Right atrium auricular region (tissue), 2 donors: Measurements from ENCODE around the gene ZNF91. TPM values are rescaled to one million over a fixed set of nuclear protein-coding genes. Genes with fewer than 3 reads are reported as not detected.
"Not testable (repeated sequence)": the region's sequence is repeated elsewhere in the genome, so short reads cannot be mapped to it uniquely, and the experiment has no call there.

ENCODE experiments used
- DNase-seq: peaks from one replicate; pipeline ENCODE4 v3.0.0-alpha.2; 2019; ENCODE audit warnings: low spot score
- H3K27ac ChIP-seq, 2 donors: fragments of 200-600 bp; sonication (generic); 1 replicate in 1 of 2; 2 replicates in 1 of 2; pipeline ENCODE4 v1.5.1; 2016 to 2019
- H3K27me3 ChIP-seq, 2 donors: fragments of 200-600 bp; sonication (generic); one replicate each; pipeline versions ENCODE4 v1.5.1 to v1.6.0; 2017 to 2019
- H3K36me3 ChIP-seq: fragments of 200-600 bp; sonication (generic); one replicate; pipeline ENCODE4 v1.5.1; 2016
- H3K4me1 ChIP-seq, 2 donors: fragments of 200-600 bp; sonication (generic); one replicate each; pipeline versions ENCODE4 v1.5.1 to v1.6.0; 2017 to 2019
- H3K4me3 ChIP-seq, 2 donors: fragments of 200-600 bp; sonication (generic); 1 replicate in 1 of 2; 2 replicates in 1 of 2; pipeline ENCODE4 v1.5.1; 2017 to 2019; ENCODE audit warnings: mild to moderate bottlenecking in 1 of 2, moderate library complexity in 1 of 2
- H3K9me3 ChIP-seq, 2 donors: fragments of 200-600 bp; sonication (generic); one replicate each; pipeline ENCODE4 v1.5.1; 2019
- CTCF ChIP-seq, 2 donors: fragments of 200-600 bp; sonication (generic); IDR thresholded peaks; one replicate each; pipeline ENCODE4 v1.5.1; 2019; ENCODE audit warnings: antibody characterized with exemption in 2 of 2
- total RNA-seq, 2 donors: library from RNA; depleted of rRNA; stranded (reverse); fragments of >200 nt; gene quantifications; one replicate each; pipeline ENCODE4 v1.1.0, GENCODE V29; 2016

The ZNF91 gene
- total RNA-seq, 2 donors from 2014 or later = 101 TPM

DNA sequence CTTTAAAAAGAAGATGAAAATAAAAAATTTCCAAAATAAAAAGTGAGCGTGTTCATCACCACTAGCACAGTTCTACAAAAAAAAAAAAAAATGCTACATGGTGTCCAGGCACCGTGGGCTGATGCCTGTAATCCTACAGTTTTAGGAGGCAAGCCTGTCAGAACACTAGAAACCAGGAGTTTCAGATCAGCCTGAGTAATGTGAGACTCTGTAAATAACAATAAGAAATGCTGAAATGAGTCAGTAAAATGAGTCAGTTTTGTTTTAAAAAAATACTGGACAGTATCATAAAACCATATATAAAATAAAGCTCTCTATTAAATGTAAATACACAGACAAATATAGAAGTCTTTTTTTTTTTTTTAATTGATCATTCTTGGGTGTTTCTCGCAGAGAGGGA is 30.0 kb downstream of the ZNF91 start:
- no peak for TF ChIP-seq CTCF (IDR thresholded peaks at IDR 0.05)
- no peak overlapping the region for H3K27ac ChIP-seq
- H3K4me1 ChIP-seq = no peaks in the 10 kb centered on the region
- peaks cover 21 to 91% of the 10 kb centered on the region in 2 donors for H3K9me3 ChIP-seq
- no peak for DNase-seq
- H3K27me3 ChIP-seq = no peaks in the 10 kb centered on the region
- H3K36me3 ChIP-seq = peaks cover 64% of the 10 kb centered on the region
- H3K4me3 ChIP-seq = no peak overlapping the region

DNA sequence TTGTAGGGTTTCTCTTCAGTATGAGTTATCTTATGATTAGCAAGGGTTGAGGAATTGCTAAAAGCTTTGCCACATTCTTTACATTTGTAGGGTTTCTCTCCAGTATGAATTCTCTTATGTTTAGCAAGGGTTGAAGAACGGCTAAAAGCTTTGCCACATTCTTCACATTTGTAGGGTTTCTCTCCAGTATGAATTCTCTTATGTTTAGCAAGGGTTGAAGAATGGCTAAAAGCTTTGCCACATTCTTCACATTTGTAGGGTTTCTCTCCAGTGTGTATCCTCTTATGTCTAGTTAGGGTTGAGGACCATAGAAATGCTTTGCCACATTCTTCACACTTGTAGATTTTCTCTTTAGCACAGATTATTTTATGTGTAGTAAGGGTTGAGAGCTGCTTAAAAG is 33.4 kb downstream of the ZNF91 start:
- DNase-seq, H3K4me1 ChIP-seq, H3K27ac ChIP-seq, H3K4me3 ChIP-seq, H3K27me3 ChIP-seq: not testable (repeated sequence)
- peaks cover 42% of the 10 kb centered on the region for H3K36me3 ChIP-seq
- peaks cover 35 to 97% of the 10 kb centered on the region in 2 donors for H3K9me3 ChIP-seq

DNA sequence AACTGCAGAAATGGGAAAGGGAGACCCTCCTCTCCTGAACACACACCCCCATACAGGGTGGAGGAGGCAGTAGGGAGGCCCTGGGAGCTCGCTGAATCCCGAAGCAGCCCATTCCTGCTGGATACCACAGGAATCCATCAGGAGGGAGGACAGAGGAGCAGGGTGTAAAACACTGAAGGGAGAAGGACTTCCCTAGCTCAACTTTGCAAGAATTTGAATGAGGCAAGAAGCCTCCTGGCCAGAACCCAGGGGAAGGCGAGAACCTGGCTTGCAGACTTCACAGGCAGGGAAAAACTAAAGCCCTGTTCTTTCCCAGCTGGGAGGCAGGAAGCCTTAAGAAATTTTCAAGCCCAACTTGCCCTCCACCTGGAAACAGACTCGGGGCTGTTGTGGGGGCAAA is 43.5 kb downstream of the ZNF91 start:
- peaks cover 25% of the 10 kb centered on the region for H3K36me3 ChIP-seq

DNA sequence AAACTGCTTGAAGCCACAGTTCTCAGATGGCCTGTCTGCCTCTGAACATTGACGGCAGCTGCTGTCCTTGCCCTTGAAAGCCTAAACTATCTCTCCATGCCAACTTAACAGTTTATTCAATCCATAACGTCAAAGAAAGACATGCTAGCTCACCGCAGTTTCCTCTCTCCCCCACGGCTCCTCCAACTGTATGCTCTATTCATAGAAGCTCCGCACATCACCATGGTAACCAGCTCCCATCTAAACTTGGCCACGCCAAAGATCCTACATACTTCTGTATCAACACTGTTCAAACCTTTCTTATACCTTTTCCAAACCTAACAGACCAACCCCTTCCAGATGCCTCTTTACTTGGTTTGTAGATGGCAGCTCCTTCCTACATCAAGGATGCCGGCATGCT is 48.6 kb downstream of the ZNF91 start:
- Histone ChIP-seq H3K27me3 (no peaks in the 10 kb centered on the region), H3K9me3 (peaks cover 16 to 79% of the 10 kb centered on the region in 2 donors), H3K36me3 (peaks cover 20% of the 10 kb centered on the region), H3K4me3 (no peak overlapping the region), H3K27ac (no peak overlapping the region), H3K4me1 (no peaks in the 10 kb centered on the region)
- TF ChIP-seq CTCF (IDR thresholded peaks at IDR 0.05) = no peak
- no peak for DNase-seq

More for the DNA sequence above, 43.5 kb downstream of the ZNF91 start:
- no peak for DNase-seq
- Histone ChIP-seq H3K9me3 (peaks cover 22 to 100% of the 10 kb centered on the region in 2 donors), H3K27ac (no peak overlapping the region), H3K4me1 (no peaks in the 10 kb centered on the region), H3K4me3 (no peak overlapping the region), H3K27me3 (no peaks in the 10 kb centered on the region)
- TF ChIP-seq CTCF (IDR thresholded peaks at IDR 0.05) = no peak

- H3K9me3 ChIP-seq = peaks cover 16 to 74% of the 10 kb centered on the region in 2 donors
These were observed 49.4 kb downstream of the ZNF91 start for GRCh38 chr19:23345838-23346237.

DNA sequence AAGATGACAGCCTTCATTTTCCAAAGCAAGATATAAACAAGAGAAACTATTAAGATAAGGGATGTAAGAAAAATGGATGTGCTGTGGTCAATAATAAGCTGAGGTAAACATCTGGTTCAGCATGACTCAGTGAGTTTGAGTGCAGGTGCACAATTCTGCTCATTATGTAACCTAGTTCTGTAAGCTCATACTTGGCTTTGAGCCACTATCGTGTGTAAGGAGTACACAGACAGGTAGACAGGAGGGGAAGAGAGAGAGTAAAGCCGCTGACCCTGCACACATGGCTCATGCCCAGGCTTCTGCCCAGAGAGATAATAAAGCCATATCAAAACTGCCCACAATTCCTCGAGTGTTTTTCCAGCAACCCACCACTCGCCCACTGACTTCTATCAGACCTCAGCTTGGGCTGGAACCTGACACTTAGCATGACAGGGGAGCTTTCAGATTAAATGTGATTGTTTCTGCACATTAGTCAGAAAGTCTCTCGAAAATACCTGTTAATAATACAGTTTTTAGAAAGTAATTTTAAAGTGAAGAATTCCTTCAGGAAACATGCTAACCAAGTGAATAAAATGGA is 51.7 kb downstream of the ZNF91 start:
- Histone ChIP-seq H3K27ac (no peak overlapping the region), H3K36me3 (peaks cover 3% of the 10 kb centered on the region), H3K4me3 (no peak overlapping the region), H3K4me1 (no peaks in the 10 kb centered on the region), H3K9me3 (peaks cover 9 to 63% of the 10 kb centered on the region in 2 donors), H3K27me3 (no peaks in the 10 kb centered on the region)
- no peak for TF ChIP-seq CTCF (IDR thresholded peaks at IDR 0.05)
- DNase-seq = no peak

More at GRCh38 chr19:23345838-23346237, 49.4 kb downstream of the ZNF91 start:
- Histone ChIP-seq H3K4me1 (no peaks in the 10 kb centered on the region), H3K36me3 (peaks cover 19% of the 10 kb centered on the region), H3K27me3 (no peaks in the 10 kb centered on the region), H3K27ac (no peak overlapping the region), H3K4me3 (no peak overlapping the region)
- no peak for DNase-seq
- TF ChIP-seq CTCF (IDR thresholded peaks at IDR 0.05) = no peak
